Caki2 (cell line): Measurements from ENCODE around the gene DLX1. TPM values are rescaled to one million over a fixed set of nuclear protein-coding genes. Genes with fewer than 3 reads are reported as not detected.
"Not testable (repeated sequence)": the region's sequence is repeated elsewhere in the genome, so short reads cannot be mapped to it uniquely, and the experiment has no call there.

Source experiments
- DNase-seq: peaks from one replicate; pipeline ENCODE4 v3.0.0-alpha.2; 2015; ENCODE audit warnings: low read depth
- in situ Hi-C: cut with HindIII; loops from 2 replicates; pipeline ENCODE4 v1.10.0; 2016; ENCODE audit warnings: low sequenced_read_pairs, low pct_unique_long_range_greater_than_20kb, mixed read lengths
- total RNA-seq: library from RNA; depleted of rRNA; stranded (reverse); fragments of >200 nt; shearing (Covaris generic); gene quantifications from 2 replicates; pipeline ENCODE4 v1.2.3, GENCODE V29; 2014; ENCODE audit warnings: low replicate concordance

The DLX1 gene
- total RNA-seq, 1 experiment from 2014 or later, result 3.2 TPM

GRCh38 chr2:172060118-172060517 lies 25.2 kb upstream of the DLX1 start:
- in situ Hi-C loops, DNase-seq: not testable (repeated sequence)

- in situ Hi-C loops, result no loop called here
- DNase-seq, result no peak
Measured at GRCh38 chr2:172062402-172063004, 22.8 kb upstream of the DLX1 start.

GRCh38 chr2:172063446-172063845 lies 21.9 kb upstream of the DLX1 start:
- DNase-seq, result no peak

GRCh38 chr2:172065111-172065510 lies 20.2 kb upstream of the DLX1 start:
- in situ Hi-C loops, result no loop called here
- no peak for DNase-seq

More at GRCh38 chr2:172063446-172063845, 21.9 kb upstream of the DLX1 start:
- in situ Hi-C loops, result no loop called here

- in situ Hi-C loops, result no loop called here
Measured at GRCh38 chr2:172066394-172066886, 18.9 kb upstream of the DLX1 start.

GRCh38 chr2:172067905-172068304 lies 17.4 kb upstream of the DLX1 start:
- in situ Hi-C loops, DNase-seq: not testable (repeated sequence)

More at GRCh38 chr2:172066394-172066886, 18.9 kb upstream of the DLX1 start:
- no peak for DNase-seq

- no peak for DNase-seq
- in situ Hi-C loops, result no loop called here
Measured at GRCh38 chr2:172070936-172071335, 14.4 kb upstream of the DLX1 start.

GRCh38 chr2:172072303-172072702 lies 13.0 kb upstream of the DLX1 start:
- in situ Hi-C loops, result no loop called here
- no peak for DNase-seq

- in situ Hi-C loops, result no loop called here
- DNase-seq, result no peak
Measured at GRCh38 chr2:172072706-172073105, 12.6 kb upstream of the DLX1 start.

GRCh38 chr2:172073518-172073917 lies 11.8 kb upstream of the DLX1 start:
- in situ Hi-C loops, result no loop called here
- no peak for DNase-seq

GRCh38 chr2:172074254-172074653 lies 11.1 kb upstream of the DLX1 start:
- in situ Hi-C loops, result no loop called here
- no peak for DNase-seq

- in situ Hi-C loops, result no loop called here
- no peak for DNase-seq
Measured at GRCh38 chr2:172079416-172079815, 5.9 kb upstream of the DLX1 start.

- DNase-seq, result no peak
- in situ Hi-C loops, result no loop called here
Measured at GRCh38 chr2:172079838-172080640, 5.3 kb upstream of the DLX1 start.

- DNase-seq, result no peak
- in situ Hi-C loops, result no loop called here
Measured at GRCh38 chr2:172080641-172081220, 4.6 kb upstream of the DLX1 start.

GRCh38 chr2:172081221-172082022 lies 3.9 kb upstream of the DLX1 start:
- in situ Hi-C loops, result no loop called here
- DNase-seq, result no peak

- in situ Hi-C loops, result no loop called here
Measured at GRCh38 chr2:172082105-172082943, 3.0 kb upstream of the DLX1 start.

GRCh38 chr2:172082944-172083627 lies 2.2 kb upstream of the DLX1 start:
- no peak for DNase-seq
- in situ Hi-C loops, result no loop called here

More at GRCh38 chr2:172082105-172082943, 3.0 kb upstream of the DLX1 start:
- no peak for DNase-seq
